Lower leg skin (tissue), 4 donors: Measurements from ENCODE around the gene TINAGL1. TPM values are rescaled to one million over a fixed set of nuclear protein-coding genes. Genes with fewer than 3 reads are reported as not detected.

ENCODE experiments used
- DNase-seq, 2 donors: peaks; one replicate each; pipeline ENCODE4 v3.0.0-alpha.2; 2019; ENCODE audit warnings: low spot score in 2 of 2
- H3K4me3 ChIP-seq: fragments of 200-600 bp; sonication (generic); 2 replicates; pipeline ENCODE4 v1.5.1; 2017; ENCODE audit warnings: mild to moderate bottlenecking, low read depth; ENCODE audit not compliant: poor library complexity, severe bottlenecking
- CTCF ChIP-seq, 3 donors: fragments of 450-650 bp; IDR thresholded peaks; one replicate each; pipeline ENCODE4 v1.5.1; 2016; ENCODE audit warnings: antibody characterized with exemption in 3 of 3, mild to moderate bottlenecking in 3 of 3, moderate library complexity in 2 of 3
- POLR2A ChIP-seq, 2 donors: fragments of 450-650 bp; IDR thresholded peaks; one replicate each; pipeline ENCODE4 v1.6.1; 2016 to 2017; ENCODE audit warnings: antibody characterized with exemption in 2 of 2, mild to moderate bottlenecking in 1 of 2, moderate library complexity in 1 of 2
- WGBS, 2 donors: methylation state at CpG; one replicate each; pipeline ENCODE4 v1.1.5; 2018; 5-methylcytosine and 5-hydroxymethylcytosine counted together
- intact Hi-C: fragments of 100-400 bp; cut with DNase I; formaldehyde crosslinking; loops from one replicate; pipeline ENCODE4 v1.15.0; 2023; ENCODE audit warnings: low total_unique reads
- total RNA-seq, 4 donors: library from RNA; depleted of rRNA; stranded (reverse); fragments of >200 nt; gene quantifications; one replicate each; pipeline ENCODE4 v1.1.0, GENCODE V29; 2016

Gene TINAGL1
- total RNA-seq, 4 donors from 2014 or later = 39.1 to 107 (median 69.2) TPM

DNA sequence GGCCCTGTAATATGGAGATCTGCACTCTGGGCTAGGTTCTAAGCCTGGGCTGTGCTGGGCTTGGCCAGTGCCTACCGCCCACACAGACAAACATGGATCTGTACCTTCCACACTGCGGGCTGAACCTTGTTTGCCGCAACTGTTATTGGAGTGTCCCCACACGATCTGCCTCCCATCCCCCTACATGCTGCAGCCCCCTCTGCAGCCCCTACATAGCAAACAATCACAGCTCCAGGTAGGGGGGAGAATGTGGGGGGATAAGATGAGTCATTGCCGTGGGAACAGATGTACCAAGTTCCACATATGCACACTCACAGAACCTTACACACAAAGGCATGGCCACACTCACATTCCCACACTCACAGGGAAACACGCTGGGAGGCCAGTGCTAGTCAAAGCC, 39.1 kb downstream of the TINAGL1 start:
- TF ChIP-seq CTCF (IDR thresholded peaks at IDR 0.05) (no peak), POLR2A (IDR thresholded peaks at IDR 0.05) (no peak)
- 83 to 91% methylated on average over 6 of the region's 6 CpGs for WGBS, 2 donors
- no peak overlapping the region for H3K4me3 ChIP-seq
- intact Hi-C loops = no loop called here
- peak in 1 of 2 donors; percentile 52 for DNase-seq

GRCh38 chr1:31615939-31616338, 39.6 kb downstream of the TINAGL1 start:
- 50 to 88% methylated on average over 2 of the region's 2 CpGs for WGBS, 2 donors
- no peak overlapping the region for H3K4me3 ChIP-seq
- TF ChIP-seq CTCF (IDR thresholded peaks at IDR 0.05) = no peak
- TF ChIP-seq POLR2A (IDR thresholded peaks at IDR 0.05) = no peak
- intact Hi-C loops = no loop called here
- DNase-seq = peak in 1 of 2 donors; percentile 32

GRCh38 chr1:31617218-31617915, 41.1 kb downstream of the TINAGL1 start, which contains the start of gene HCRTR1:
Gene HCRTR1, plus strand, starts transcription at chr1:31617689. Its CDS starts 1,504 bp downstream, at chr1:31619193.
- TF ChIP-seq POLR2A (IDR thresholded peaks at IDR 0.05) (no peak), CTCF (IDR thresholded peaks at IDR 0.05) (no peak)
- intact Hi-C loops = no loop called here
- peak in 1 of 2 donors; percentile 75 for DNase-seq
- 7 to 19% methylated on average over 20 to 38 of the region's 48 CpGs for WGBS, 2 donors
- H3K4me3 ChIP-seq = no peak within 1 kb of the TSS

DNA sequence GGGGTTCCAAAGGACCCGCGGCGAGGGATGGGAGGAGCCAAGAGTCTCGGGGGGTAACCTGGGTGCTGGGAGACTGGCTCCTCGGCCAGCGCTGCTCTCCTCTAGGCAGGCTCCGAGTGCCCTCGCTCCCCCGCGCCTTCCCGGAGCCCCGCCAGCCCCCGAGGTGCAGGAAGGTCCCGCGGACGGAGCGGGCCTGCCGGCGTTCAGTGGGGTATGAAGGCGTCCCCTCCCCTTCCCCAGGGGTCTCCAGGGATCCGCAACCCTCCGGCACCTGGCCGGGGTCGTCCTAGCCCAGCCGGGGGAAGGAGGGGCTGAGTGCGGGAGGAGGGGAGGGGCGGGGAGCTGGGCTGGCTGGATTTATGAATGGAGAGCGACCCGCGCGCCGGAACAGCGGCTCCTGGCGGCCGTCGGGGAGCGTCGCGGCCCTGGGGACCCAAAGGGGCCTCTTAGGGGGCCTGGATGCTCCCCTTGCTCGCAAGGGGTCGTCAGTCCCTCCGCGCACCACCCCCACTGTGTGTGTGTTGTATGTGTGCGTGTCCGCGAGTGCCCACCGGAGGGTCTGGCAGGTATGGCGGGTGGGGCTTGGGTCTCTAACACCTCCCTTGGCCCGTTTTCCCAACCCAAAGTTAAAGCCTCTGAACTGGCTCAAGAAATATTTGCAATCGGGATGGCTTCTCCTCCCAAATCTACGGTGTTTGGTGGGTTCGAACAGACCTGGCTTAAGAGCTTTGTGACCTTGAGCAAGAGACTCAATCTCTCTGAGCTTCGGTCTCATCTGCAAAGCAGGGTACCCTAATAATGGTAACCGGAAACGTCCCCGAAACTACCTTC, 41.8 kb downstream of the TINAGL1 start:
- H3K4me3 ChIP-seq = no peak overlapping the region
- WGBS, 2 donors = 12 to 23% methylated on average over 33 to 55 of the region's 56 CpGs
- intact Hi-C loops = no loop called here
- no peak for TF ChIP-seq CTCF (IDR thresholded peaks at IDR 0.05)
- TF ChIP-seq POLR2A (IDR thresholded peaks at IDR 0.05) = no peak
- DNase-seq = peak in 1 of 2 donors; percentile 84

- WGBS, 2 donors = 72 to 82% methylated on average over 15 to 23 of the region's 23 CpGs
- intact Hi-C loops = no loop called here
- TF ChIP-seq POLR2A (IDR thresholded peaks at IDR 0.05) (no peak), CTCF (IDR thresholded peaks at IDR 0.05) (no peak)
- DNase-seq = peak in 1 of 2 donors; percentile 80
- no peak overlapping the region for H3K4me3 ChIP-seq
Observed at GRCh38 chr1:31618916-31619846, 42.9 kb downstream of the TINAGL1 start.
